Smooth muscle cell (in vitro differentiated cells): ENCODE measurements around the gene ADAMTSL2. TPM values are rescaled to one million over a fixed set of nuclear protein-coding genes. Genes with fewer than 3 reads are reported as not detected.

Source experiments
- DNase-seq: peaks from one replicate; lab custom pipeline; 2025; ENCODE audit not compliant: unreplicated experiment; lab: John Stamatoyannopoulos, UW
- H2AFZ ChIP-seq: fragments of 200-600 bp; sonication (generic); 2 replicates; pipeline ENCODE4 v1.6.0; 2016; ENCODE audit warnings: antibody characterized with exemption, low read depth, mild to moderate bottlenecking
- H3F3A ChIP-seq: fragments of 200-600 bp; sonication (generic); 2 replicates; pipeline ENCODE4 v1.6.0; 2017; ENCODE audit warnings: antibody characterized with exemption, low read depth
- H3K27ac ChIP-seq: fragments of 200-600 bp; sonication (generic); 2 replicates; pipeline ENCODE4 v1.5.1; 2016; ENCODE audit warnings: low read depth, mild to moderate bottlenecking
- H3K27me3 ChIP-seq: fragments of 200-600 bp; sonication (generic); 2 replicates; pipeline ENCODE4 v1.6.1; 2016; ENCODE audit warnings: low read depth, mild to moderate bottlenecking
- H3K36me3 ChIP-seq: fragments of 200-600 bp; sonication (generic); 2 replicates; pipeline ENCODE4 v1.5.1; 2016; ENCODE audit warnings: low read depth
- H3K4me1 ChIP-seq: fragments of 200-600 bp; sonication (generic); 2 replicates; pipeline ENCODE4 v1.5.1; 2016; ENCODE audit warnings: low read depth
- H3K4me2 ChIP-seq: fragments of 200-600 bp; sonication (generic); 2 replicates; pipeline ENCODE4 v1.6.0; 2016; ENCODE audit warnings: mild to moderate bottlenecking
- H3K4me3 ChIP-seq: fragments of 200-600 bp; sonication (generic); 2 replicates; pipeline ENCODE4 v1.5.1; 2016; ENCODE audit warnings: mild to moderate bottlenecking
- H3K79me2 ChIP-seq: fragments of 200-600 bp; sonication (generic); 2 replicates; pipeline ENCODE4 v1.6.0; 2016; ENCODE audit warnings: low read depth, mild to moderate bottlenecking
- H3K9ac ChIP-seq: fragments of 200-600 bp; sonication (generic); 2 replicates; pipeline ENCODE4 v1.6.0; 2016; ENCODE audit warnings: low read depth
- H3K9me3 ChIP-seq: fragments of 200-600 bp; sonication (generic); replicated peaks from 2 replicates; pipeline ENCODE4 v1.5.1; 2016; ENCODE audit warnings: low read depth
- H4K20me1 ChIP-seq: fragments of 200-600 bp; sonication (generic); 2 replicates; pipeline ENCODE4 v1.6.0; 2016; ENCODE audit warnings: low read depth
- CTCF ChIP-seq: fragments of 200-600 bp; sonication (generic); IDR thresholded peaks from 2 replicates; pipeline ENCODE4 v1.5.1; 2017; ENCODE audit warnings: borderline replicate concordance, mild to moderate bottlenecking, antibody characterized with exemption; ENCODE audit not compliant: insufficient read depth, poor library complexity, severe bottlenecking
- WGBS: methylation state at CpG from one replicate; pipeline ENCODE4 v1.1.7; 2016; ENCODE audit warnings: low lambda C conversion rate; 5-methylcytosine and 5-hydroxymethylcytosine counted together
- polyA plus RNA-seq: library from polyadenylated mRNA; unstranded; fragments of >200 nt; fragmentation: Nextera tagmentation; extraction: Ambion mirVana; gene quantifications from 2 replicates; pipeline ENCODE4 v1.2.1, GENCODE V29; 2016
- total RNA-seq: library from RNA; depleted of rRNA; stranded (reverse); fragments of >200 nt; gene quantifications from 2 replicates; pipeline ENCODE4 v1.2.3, GENCODE V29; 2014

The ADAMTSL2 gene
- total and polyA plus RNA-seq, 2 experiments from 2014 or later = 8.1 to 10.5 TPM

- Histone ChIP-seq H3K4me1 (peaks cover 3% of the 10 kb centered on the region), H3K79me2 (no peaks in the 10 kb centered on the region), H3F3A (peaks cover under 1% of the 10 kb centered on the region), H3K9me3 (no peaks in the 10 kb centered on the region), H2AFZ (no peak overlapping the region), H3K4me2 (no peak overlapping the region), H3K27me3 (no peaks in the 10 kb centered on the region), H3K27ac (no peak overlapping the region), H4K20me1 (no peaks in the 10 kb centered on the region), H3K9ac (no peak overlapping the region), H3K36me3 (no peaks in the 10 kb centered on the region), H3K4me3 (no peak overlapping the region)
- 81% methylated on average over 36 of the region's 36 CpGs for WGBS
- no peak for DNase-seq
- no peak for TF ChIP-seq CTCF
Measured at GRCh38 chr9:133569891-133570690, 35.6 kb downstream of the ADAMTSL2 start.

GRCh38 chr9:133570691-133571080 is 36.2 kb downstream of the ADAMTSL2 start:
- Histone ChIP-seq H4K20me1 (no peaks in the 10 kb centered on the region), H3K9ac (no peak overlapping the region)
- TF ChIP-seq CTCF = no peak

GRCh38 chr9:133571391-133571890 is 36.9 kb downstream of the ADAMTSL2 start:
- H3K27me3 ChIP-seq = no peaks in the 10 kb centered on the region
- DNase-seq = no peak
- H3K4me1 ChIP-seq = peaks cover 11% of the 10 kb centered on the region
- H3F3A ChIP-seq = no peaks in the 10 kb centered on the region
- H3K9ac ChIP-seq = no peak overlapping the region
- H3K4me3 ChIP-seq = no peak overlapping the region
- H3K27ac ChIP-seq = no peak overlapping the region
- no peaks in the 10 kb centered on the region for H3K9me3 ChIP-seq
- no peak for TF ChIP-seq CTCF
- H3K79me2 ChIP-seq = no peaks in the 10 kb centered on the region
- no peak overlapping the region for H2AFZ ChIP-seq
- no peaks in the 10 kb centered on the region for H3K36me3 ChIP-seq
- H3K4me2 ChIP-seq = no peak overlapping the region
- H4K20me1 ChIP-seq = no peaks in the 10 kb centered on the region
- 72% methylated on average over 9 of the region's 9 CpGs for WGBS

More at GRCh38 chr9:133570691-133571080, 36.2 kb downstream of the ADAMTSL2 start:
- H3K4me1 ChIP-seq = peaks cover 3% of the 10 kb centered on the region
- H3K4me2 ChIP-seq = no peak overlapping the region
- H3K27me3 ChIP-seq = no peaks in the 10 kb centered on the region
- H3F3A ChIP-seq = no peaks in the 10 kb centered on the region
- H2AFZ ChIP-seq = no peak overlapping the region
- no peak overlapping the region for H3K27ac ChIP-seq
- DNase-seq = no peak
- WGBS = 87% methylated on average over 16 of the region's 16 CpGs
- no peaks in the 10 kb centered on the region for H3K36me3 ChIP-seq
- no peak overlapping the region for H3K4me3 ChIP-seq
- no peaks in the 10 kb centered on the region for H3K79me2 ChIP-seq
- no peaks in the 10 kb centered on the region for H3K9me3 ChIP-seq
